HG02588 (cell line): ENCODE measurements around the gene IL10.

ENCODE experiments used
- ATAC-seq: cut with Tn5 transposase; IDR thresholded peaks from one replicate; pipeline ENCODE4 v1.9.1; 2021; ENCODE audit warnings: mild to moderate bottlenecking, moderate library complexity; ENCODE audit not compliant: unreplicated experiment

IL10 gene

GRCh38 chr1:206772243-206772937 lies at the start of gene IL10:
IL10 (minus strand) TSS chr1:206772494; CDS start chr1:206772435, 59 bp downstream.
- ATAC-seq = no peak

- ATAC-seq = no peak
These were observed 49.2 kb upstream of the IL10 start for GRCh38 chr1:206821493-206821892.

DNA sequence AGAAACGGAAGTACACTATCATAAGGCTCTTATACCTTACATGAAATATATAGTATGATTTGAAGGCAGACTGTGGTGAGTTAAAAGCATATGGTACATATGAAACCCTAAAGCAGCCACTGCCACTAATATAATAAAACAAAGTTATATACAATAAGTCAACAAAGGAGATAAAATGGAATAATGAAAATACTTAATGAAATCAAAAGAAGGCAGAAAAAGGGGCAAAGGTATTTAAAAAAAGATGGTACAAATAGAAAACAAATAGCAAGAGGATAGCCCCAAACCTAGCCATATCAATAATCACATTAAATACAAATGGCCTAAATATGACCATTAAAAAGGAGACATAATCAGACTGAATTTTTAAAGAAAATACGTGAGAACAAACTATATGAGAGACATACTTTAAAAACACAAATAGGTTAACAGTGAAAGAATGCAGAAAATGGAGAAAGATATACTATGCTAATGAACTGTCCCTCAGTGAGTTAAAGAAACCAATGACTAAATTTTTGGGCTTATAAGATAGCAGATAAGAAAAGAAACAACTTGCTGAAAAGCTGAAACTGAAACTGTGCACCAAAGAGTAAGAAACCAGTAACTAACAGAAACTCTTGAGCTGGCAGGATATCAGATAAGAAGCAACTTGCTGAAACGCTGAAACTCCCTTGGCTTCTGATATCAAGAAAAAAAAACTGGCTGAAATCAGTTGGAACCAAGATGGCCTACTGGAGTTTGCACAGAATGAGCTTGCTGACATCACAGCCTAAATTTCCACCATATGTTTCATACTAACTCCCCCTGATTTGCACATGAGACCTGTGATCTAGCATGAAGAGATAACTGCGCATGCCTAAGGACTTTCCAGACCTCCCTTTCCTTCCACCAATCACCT lies 44.3 kb upstream of the IL10 start:
- peak; percentile 36 for ATAC-seq

GRCh38 chr1:206814716-206815341 lies 42.5 kb upstream of the IL10 start:
- no peak for ATAC-seq

- no peak for ATAC-seq
These were observed 40.2 kb upstream of the IL10 start for GRCh38 chr1:206812471-206812870.

GRCh38 chr1:206809504-206810084 lies 37.3 kb upstream of the IL10 start:
- ATAC-seq = no peak

GRCh38 chr1:206808615-206809014 lies 36.3 kb upstream of the IL10 start:
- peak; percentile 50 for ATAC-seq

- no peak for ATAC-seq
These were observed 33.1 kb upstream of the IL10 start for GRCh38 chr1:206805357-206805756.

GRCh38 chr1:206804156-206804737 lies 32.0 kb upstream of the IL10 start:
- ATAC-seq = no peak

- peak; percentile 96 for ATAC-seq
These were observed 31.0 kb upstream of the IL10 start for GRCh38 chr1:206803221-206803730.

DNA sequence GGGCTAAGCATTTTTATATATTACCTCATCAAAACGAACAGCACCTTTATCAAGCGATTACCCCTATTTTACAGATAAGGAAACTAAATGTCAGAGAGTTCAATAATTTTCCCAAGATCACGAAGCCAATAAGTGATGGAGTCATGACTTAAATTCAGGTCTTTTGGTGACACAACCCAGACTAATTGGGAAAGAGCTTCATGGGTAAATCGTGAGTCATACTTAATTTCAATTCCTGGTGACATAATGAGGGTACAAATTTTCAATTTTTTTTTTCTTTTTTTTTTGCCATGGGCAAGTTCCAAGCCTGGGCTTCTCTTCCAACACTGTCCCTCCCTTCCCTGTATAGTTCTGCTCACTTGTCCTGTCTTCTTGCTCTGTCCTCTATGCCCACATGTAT lies 30.1 kb upstream of the IL10 start:
- ATAC-seq = no peak

DNA sequence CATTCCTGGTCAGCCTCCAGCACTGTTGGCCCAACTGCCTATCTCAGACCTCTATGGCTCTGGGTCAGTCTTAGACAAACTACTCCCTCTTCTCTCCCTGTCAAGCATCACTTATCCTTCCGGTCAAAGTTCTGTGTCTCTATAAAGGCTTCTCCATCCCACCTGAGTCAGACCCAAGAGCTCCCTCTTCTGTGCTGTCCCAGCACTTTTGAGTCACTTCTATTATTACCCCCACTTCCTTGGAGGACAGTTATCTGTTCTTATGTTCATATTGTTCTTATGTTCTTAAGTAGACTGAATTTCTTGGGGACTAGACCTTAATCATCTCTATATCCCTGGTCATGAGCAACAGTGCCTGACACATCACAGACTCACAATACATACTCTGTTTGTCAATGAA lies 29.2 kb upstream of the IL10 start:
- ATAC-seq = no peak

GRCh38 chr1:206800891-206801290 lies 28.6 kb upstream of the IL10 start:
- ATAC-seq = no peak

- no peak for ATAC-seq
These were observed 28.1 kb upstream of the IL10 start for GRCh38 chr1:206800411-206800810.

DNA sequence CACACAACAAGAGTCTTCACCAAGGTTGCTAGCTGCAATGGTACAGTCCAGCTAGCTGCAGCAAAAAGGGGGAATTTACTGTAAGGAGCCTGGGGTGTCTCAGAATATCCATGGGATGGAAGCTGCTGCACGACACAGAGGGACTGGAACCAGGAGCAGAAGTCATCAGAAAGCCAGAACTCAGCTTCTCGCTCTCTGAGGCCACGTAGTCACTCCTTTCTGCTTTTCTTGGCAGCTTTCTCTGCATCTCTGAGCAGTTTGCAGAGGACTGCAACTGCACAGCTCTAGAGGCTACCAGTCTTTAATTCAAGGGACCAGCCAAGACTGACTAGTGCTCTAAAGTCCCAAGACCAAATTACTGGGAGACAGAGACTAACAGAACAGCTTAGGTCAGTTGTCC lies 27.0 kb upstream of the IL10 start:
- ATAC-seq = no peak

DNA sequence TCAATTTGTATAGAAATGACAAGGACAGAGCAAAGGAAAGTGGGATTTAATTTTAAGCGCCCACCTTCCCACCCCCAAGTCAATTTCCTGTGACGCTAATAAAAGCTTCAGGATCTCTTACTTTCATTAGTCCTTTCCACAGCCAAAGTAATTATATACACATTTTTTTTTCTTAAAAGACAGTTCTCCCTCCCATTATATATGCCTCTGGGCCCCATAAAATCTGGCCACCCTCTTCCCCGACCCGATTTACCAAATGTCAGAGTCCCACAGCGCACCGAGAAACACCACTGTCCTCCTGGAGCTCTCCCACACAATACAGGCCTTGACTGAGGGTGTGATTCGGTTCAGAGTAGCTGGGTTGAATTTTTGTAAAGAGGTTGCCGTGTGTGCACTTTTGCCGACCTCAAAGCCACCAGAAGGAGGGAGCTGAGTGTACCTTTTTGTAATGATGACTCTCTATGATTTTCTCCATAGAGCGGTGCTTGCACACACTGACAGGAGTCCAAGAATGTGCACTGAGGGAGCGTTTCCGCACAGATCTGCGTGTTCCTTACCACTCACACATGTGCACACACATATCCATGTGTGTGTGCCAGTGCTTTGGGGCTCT lies 26.2 kb upstream of the IL10 start:
- no peak for ATAC-seq

GRCh38 chr1:206797534-206798383 lies 25.5 kb upstream of the IL10 start:
- ATAC-seq = no peak

- ATAC-seq = no peak
These were observed 24.7 kb upstream of the IL10 start for GRCh38 chr1:206796981-206797402.

DNA sequence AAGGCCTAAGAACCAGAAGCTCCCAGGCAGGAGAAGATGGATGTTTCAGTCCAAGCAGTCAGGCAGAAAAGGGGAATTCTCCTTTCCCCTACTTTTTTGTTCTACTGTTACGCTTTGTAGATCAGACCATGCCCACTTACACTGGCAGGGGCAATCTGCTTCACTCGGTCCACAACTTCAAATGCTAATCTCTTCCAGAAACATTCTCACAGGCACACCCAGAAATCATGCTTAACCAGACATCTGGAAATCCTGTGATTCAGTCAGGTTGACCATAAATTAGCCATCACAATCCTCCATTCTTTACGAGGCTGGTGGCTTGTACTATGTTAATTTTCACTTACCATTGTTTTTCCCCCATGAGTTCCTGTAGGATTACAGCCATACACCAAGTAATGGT lies 23.8 kb upstream of the IL10 start:
- ATAC-seq = no peak
